GM12878 (cell line): ENCODE measurements around the gene C3.

Experiments
- CTCF ChIP-seq, 3 experiments: IDR thresholded peaks in 2 of 3; conservative IDR thresholded peaks in 1 of 3; 2 replicates each; pipeline ENCODE4 v1.5.1; 2011; ENCODE audit warnings: low read depth in 3 of 3, low read length in 3 of 3, mild to moderate bottlenecking in 3 of 3, control low read depth in 2 of 3, moderate library complexity in 2 of 3, inconsistent platforms in 1 of 3, mixed read lengths in 1 of 3; ENCODE audit not compliant: control insufficient read depth in 2 of 3, insufficient read depth in 1 of 3; ENCODE audit errors: extremely low read depth in 1 of 3
- EGR1 ChIP-seq, 2 experiments: IDR thresholded peaks; 1 replicate in 1 of 2; 2 replicates in 1 of 2; pipeline ENCODE4 v1.6.1; 2011 to 2012; ENCODE audit warnings: low read depth in 2 of 2, low read length in 2 of 2, borderline replicate concordance in 1 of 2, mild to moderate bottlenecking in 1 of 2, moderate library complexity in 1 of 2
- EZH2 ChIP-seq: IDR thresholded peaks from 2 replicates; pipeline ENCODE4 v1.6.1; 2012; ENCODE audit warnings: low read depth, mild to moderate bottlenecking, control low read depth, inconsistent platforms, low read length, borderline replicate concordance; ENCODE audit not compliant: control insufficient read depth
- JUNB ChIP-seq: IDR thresholded peaks from 2 replicates; pipeline ENCODE4 v1.6.1; 2016; ENCODE audit warnings: antibody characterized with exemption, mild to moderate bottlenecking
- JUND ChIP-seq: IDR thresholded peaks from 2 replicates; pipeline ENCODE4 v1.6.1; 2012; ENCODE audit warnings: low read depth, mild to moderate bottlenecking, low read length, improper control_type of control experiment, moderate library complexity
- MAX ChIP-seq: IDR thresholded peaks from 2 replicates; pipeline ENCODE4 v1.6.1; 2012; ENCODE audit warnings: low read depth, low read length, improper control_type of control experiment
- MXI1 ChIP-seq: fragments of 150-350 bp; IDR thresholded peaks from 2 replicates; pipeline ENCODE4 v1.6.1; 2011; ENCODE audit warnings: low read depth, mild to moderate bottlenecking, inconsistent platforms, low read length, improper control_type of control experiment
- NFYB ChIP-seq: IDR thresholded peaks from 2 replicates; pipeline ENCODE4 v1.6.1; 2011; ENCODE audit warnings: low read depth, mild to moderate bottlenecking, low read length, improper control_type of control experiment, moderate library complexity; ENCODE audit not compliant: insufficient read depth
- POLR2AphosphoS5 ChIP-seq: IDR thresholded peaks from 2 replicates; pipeline ENCODE4 v1.6.1; 2011; ENCODE audit warnings: mild to moderate bottlenecking, low read length, inconsistent platforms
- RAD21 ChIP-seq: IDR thresholded peaks from 2 replicates; pipeline ENCODE4 v1.6.1; 2011; ENCODE audit warnings: mild to moderate bottlenecking, low read depth, low read length, moderate library complexity; ENCODE audit not compliant: insufficient read depth
- STAT3 ChIP-seq: IDR thresholded peaks from 2 replicates; pipeline ENCODE4 v1.6.1; 2011; ENCODE audit warnings: low read depth, low read length, improper control_type of control experiment
- TCF7 ChIP-seq: IDR thresholded peaks from 2 replicates; pipeline ENCODE4 v1.6.1; 2014; ENCODE audit warnings: antibody characterized with exemption, borderline replicate concordance
- YY1 ChIP-seq: IDR thresholded peaks from 2 replicates; pipeline ENCODE4 v1.6.1; 2011; ENCODE audit warnings: low read depth, mild to moderate bottlenecking, low read length

- TF ChIP-seq POLR2AphosphoS5 (no peak), CTCF (IDR thresholded peaks at IDR 0.05 in 2 of 3, conservative IDR thresholded peaks at IDR 0.05 in 1 of 3; ENCODE audit: control insufficient read depth in 2 of 3, extremely low read depth in 1 of 3, insufficient read depth in 1 of 3, low read depth in 3 of 3, low read length in 3 of 3) (no peak), EZH2 (no peak), STAT3 (no peak), TCF7 (no peak), NFYB (no peak), JUND (no peak), RAD21 (no peak), JUNB (no peak), EGR1 (IDR thresholded peaks at IDR 0.05; ENCODE audit: borderline replicate concordance in 1 of 2, low read depth in 2 of 2, low read length in 2 of 2) (no peak), YY1 (no peak), MAX (no peak), MXI1 (no peak)
Observed at GRCh38 chr19:6686628-6686975, 33.8 kb downstream of the C3 start.
